ENCODE results near the gene RASSF8. TPM values are rescaled to one million over a fixed set of nuclear protein-coding genes. Genes with fewer than 3 reads are reported as not detected.
A peak's percentile ranks its signal among the peaks of the same experiment; 100 is the strongest.

RASSF8 gene
- total and polyA plus RNA-seq, 2 donors from 2014 or later = 12.0 to 52.8 TPM

GRCh38 chr12:26017484-26018211 is 59.2 kb downstream of the RASSF8 start:
- H3K9ac ChIP-seq (ENCODE audit: low read length in 3 of 3) = no peak overlapping the region
- H3K4me1 ChIP-seq (ENCODE audit: control insufficient read depth in 2 of 3, insufficient read depth in 2 of 3, low read depth in 1 of 3, low read length in 3 of 3) = peaks cover 0 to 5% (median 3%) of the 10 kb centered on the region in 3 donors
- no peaks in the 10 kb centered on the region for H3K27me3 ChIP-seq (ENCODE audit: control insufficient read depth, insufficient read depth, low read length)
- no peak for FAIRE-seq
- intact Hi-C loops (cut with DNase I) = loop anchor here (10.0 kb wide), 1 partner anchor 53 kb away; no protein-coding TSS in a partner anchor
- DNase-seq = peak in 1 of 5 donors; percentile 49
- no peaks in the 10 kb centered on the region for H3K9me3 ChIP-seq (ENCODE audit: control insufficient read depth in 2 of 3, insufficient read depth in 1 of 3, low read length in 3 of 3)
- no peak overlapping the region for H3K27ac ChIP-seq (ENCODE audit: low read depth in 2 of 2, low read length in 2 of 2)
- peak; percentile 45 for TF ChIP-seq CTCF (IDR thresholded peaks at IDR 0.05; ENCODE audit: borderline replicate concordance, extremely low read depth, insufficient read depth)
- no peaks in the 10 kb centered on the region for H3K36me3 ChIP-seq (ENCODE audit: control insufficient read depth in 2 of 3, insufficient read depth in 3 of 3, low read length in 3 of 3)
- H3K4me3 ChIP-seq (ENCODE audit: low read length in 3 of 3) = peak overlapping the region in 2 of 3 donors; percentile 13 to 26

GRCh38 chr12:26018926-26019325 is 60.4 kb downstream of the RASSF8 start:
- no peak for TF ChIP-seq CTCF (IDR thresholded peaks at IDR 0.05; ENCODE audit: borderline replicate concordance, extremely low read depth, insufficient read depth)
- Histone ChIP-seq H3K27me3 (ENCODE audit: control insufficient read depth, insufficient read depth, low read length) (no peaks in the 10 kb centered on the region), H3K4me3 (ENCODE audit: low read length in 3 of 3) (no peak overlapping the region), H3K36me3 (ENCODE audit: control insufficient read depth in 2 of 3, insufficient read depth in 3 of 3, low read length in 3 of 3) (no peaks in the 10 kb centered on the region), H3K9ac (ENCODE audit: low read length in 3 of 3) (no peak overlapping the region), H3K9me3 (ENCODE audit: control insufficient read depth in 2 of 3, insufficient read depth in 1 of 3, low read length in 3 of 3) (no peaks in the 10 kb centered on the region), H3K4me1 (ENCODE audit: control insufficient read depth in 2 of 3, insufficient read depth in 2 of 3, low read depth in 1 of 3, low read length in 3 of 3) (peaks cover 0 to 5% (median 3%) of the 10 kb centered on the region in 3 donors), H3K27ac (ENCODE audit: low read depth in 2 of 2, low read length in 2 of 2) (no peak overlapping the region)
- intact Hi-C loops (cut with DNase I) = loop anchor here (10.0 kb wide), 1 partner anchor 54 kb away; no protein-coding TSS in a partner anchor
- no peak for FAIRE-seq
- no peak for DNase-seq

- no peaks in the 10 kb centered on the region for H3K27me3 ChIP-seq (ENCODE audit: control insufficient read depth, insufficient read depth, low read length)
- H3K9ac ChIP-seq (ENCODE audit: low read length in 3 of 3) = no peak overlapping the region
- H3K4me3 ChIP-seq (ENCODE audit: low read length in 3 of 3) = no peak overlapping the region
- no peak overlapping the region for H3K27ac ChIP-seq (ENCODE audit: low read depth in 2 of 2, low read length in 2 of 2)
- FAIRE-seq (no peak), DNase-seq (no peak)
- TF ChIP-seq CTCF (IDR thresholded peaks at IDR 0.05; ENCODE audit: borderline replicate concordance, extremely low read depth, insufficient read depth) = no peak
- H3K36me3 ChIP-seq (ENCODE audit: control insufficient read depth in 2 of 3, insufficient read depth in 3 of 3, low read length in 3 of 3) = no peaks in the 10 kb centered on the region
- H3K4me1 ChIP-seq (ENCODE audit: control insufficient read depth in 2 of 3, insufficient read depth in 2 of 3, low read depth in 1 of 3, low read length in 3 of 3) = peaks cover 0 to 5% (median 3%) of the 10 kb centered on the region in 3 donors
- intact Hi-C loops (cut with DNase I) = loop anchor here (10.0 kb wide), 1 partner anchor 577 kb away; no protein-coding TSS in a partner anchor
- H3K9me3 ChIP-seq (ENCODE audit: control insufficient read depth in 2 of 3, insufficient read depth in 1 of 3, low read length in 3 of 3) = no peaks in the 10 kb centered on the region
Observed at GRCh38 chr12:26021534-26021933, 63.1 kb downstream of the RASSF8 start.

All from kidney (tissue), 14 donors.